ENCODE measurements around the gene PLIN5. TPM values are rescaled to one million over a fixed set of nuclear protein-coding genes. Genes with fewer than 3 reads are reported as not detected.

Gene PLIN5
- total RNA-seq, 1 donor from 2014 or later, result 4.3 TPM

DNA sequence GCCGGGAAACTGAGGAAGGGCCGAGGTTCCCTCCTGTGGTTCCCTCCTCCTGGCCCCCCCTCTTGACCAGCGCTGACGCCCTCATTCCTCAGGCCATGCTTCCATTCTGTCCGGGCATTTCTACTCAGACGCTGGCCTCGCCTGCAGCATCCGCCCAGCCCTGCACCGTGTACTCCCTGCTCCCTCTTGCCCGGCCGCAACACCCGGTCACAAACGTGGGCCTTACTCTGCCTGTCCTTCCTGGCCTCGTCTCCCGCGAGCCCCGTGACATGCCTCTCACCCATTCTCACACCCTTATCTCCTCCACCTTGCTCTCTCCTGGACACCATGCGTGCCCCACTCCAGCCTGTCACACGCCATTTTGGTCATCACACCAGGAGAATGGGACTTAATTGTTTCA, 51.6 kb downstream of the PLIN5 start:
- no peaks in the 10 kb centered on the region for H3K27me3 Mint-ChIP-seq
- H3K4me1 Mint-ChIP-seq (ENCODE audit: unreplicated experiment), result no peaks in the 10 kb centered on the region
- TF ChIP-seq, protein P1, sequence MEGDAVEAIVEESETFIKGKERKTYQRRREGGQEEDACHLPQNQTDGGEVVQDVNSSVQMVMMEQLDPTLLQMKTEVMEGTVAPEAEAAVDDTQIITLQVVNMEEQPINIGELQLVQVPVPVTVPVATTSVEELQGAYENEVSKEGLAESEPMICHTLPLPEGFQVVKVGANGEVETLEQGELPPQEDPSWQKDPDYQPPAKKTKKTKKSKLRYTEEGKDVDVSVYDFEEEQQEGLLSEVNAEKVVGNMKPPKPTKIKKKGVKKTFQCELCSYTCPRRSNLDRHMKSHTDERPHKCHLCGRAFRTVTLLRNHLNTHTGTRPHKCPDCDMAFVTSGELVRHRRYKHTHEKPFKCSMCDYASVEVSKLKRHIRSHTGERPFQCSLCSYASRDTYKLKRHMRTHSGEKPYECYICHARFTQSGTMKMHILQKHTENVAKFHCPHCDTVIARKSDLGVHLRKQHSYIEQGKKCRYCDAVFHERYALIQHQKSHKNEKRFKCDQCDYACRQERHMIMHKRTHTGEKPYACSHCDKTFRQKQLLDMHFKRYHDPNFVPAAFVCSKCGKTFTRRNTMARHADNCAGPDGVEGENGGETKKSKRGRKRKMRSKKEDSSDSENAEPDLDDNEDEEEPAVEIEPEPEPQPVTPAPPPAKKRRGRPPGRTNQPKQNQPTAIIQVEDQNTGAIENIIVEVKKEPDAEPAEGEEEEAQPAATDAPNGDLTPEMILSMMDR (conservative IDR thresholded peaks at IDR 0.05), result no peak
- no peak overlapping the region for H3K4me3 Mint-ChIP-seq
- H3K9me3 Mint-ChIP-seq, result no peaks in the 10 kb centered on the region
- H3K27ac Mint-ChIP-seq, result no peak overlapping the region
- DNase-seq (ENCODE audit: extremely low spot score, unreplicated experiment), result no peak
- peaks cover 14% of the 10 kb centered on the region for H3K36me3 Mint-ChIP-seq

- Mint-ChIP-seq H3K9me3 (no peaks in the 10 kb centered on the region), H3K4me3 (no peak overlapping the region)
- no peak for DNase-seq (ENCODE audit: extremely low spot score, unreplicated experiment)
These were observed 52.2 kb downstream of the PLIN5 start for GRCh38 chr19:4482721-4483364.

DNA sequence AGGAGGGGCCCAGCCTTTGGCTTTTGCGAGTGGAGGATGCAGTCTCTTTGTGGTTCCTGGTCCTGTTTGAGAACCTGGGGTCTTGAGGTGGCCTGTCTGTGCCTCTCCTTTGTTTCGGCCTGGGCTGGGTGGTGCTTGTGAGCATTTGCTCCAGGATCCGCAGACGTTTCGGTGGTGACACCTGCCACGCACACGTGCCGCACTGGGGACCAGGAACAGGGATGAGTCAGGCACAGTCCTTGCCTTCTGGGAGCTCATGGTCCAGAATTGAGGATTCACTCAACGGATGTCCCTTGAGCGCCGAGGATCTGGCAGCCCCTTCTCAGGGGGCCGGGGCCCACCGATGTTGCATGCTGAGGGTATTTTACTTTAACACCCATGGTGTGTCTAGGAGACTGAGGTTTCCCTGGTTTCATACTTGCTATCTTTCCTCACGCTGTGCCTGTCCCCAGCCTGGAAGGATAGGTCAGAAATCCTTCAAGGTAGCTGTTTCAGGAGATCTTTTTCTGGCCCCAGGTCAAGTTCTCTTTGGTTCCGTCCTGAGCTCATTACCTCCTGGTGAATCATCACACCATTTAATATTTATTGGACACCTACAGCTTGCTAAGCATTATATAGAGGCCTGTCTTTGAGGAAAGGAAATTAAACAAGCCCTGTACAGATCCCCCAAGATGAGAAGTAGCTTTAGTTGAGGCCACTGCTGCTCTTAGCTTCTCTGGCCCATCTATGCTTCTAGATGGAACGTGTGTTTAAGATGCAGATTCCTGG, 57.8 kb downstream of the PLIN5 start:
- TF ChIP-seq, protein P1 (conservative IDR thresholded peaks at IDR 0.05), result no peak
- Mint-ChIP-seq H3K4me1 (ENCODE audit: unreplicated experiment) (peaks cover 8% of the 10 kb centered on the region), H3K4me3 (no peak overlapping the region), H3K36me3 (peaks cover 5% of the 10 kb centered on the region), H3K27me3 (no peaks in the 10 kb centered on the region), H3K27ac (no peak overlapping the region), H3K9me3 (no peaks in the 10 kb centered on the region)
- no peak for DNase-seq (ENCODE audit: extremely low spot score, unreplicated experiment)

More at GRCh38 chr19:4482721-4483364, 52.2 kb downstream of the PLIN5 start:
- Mint-ChIP-seq H3K36me3 (peaks cover 14% of the 10 kb centered on the region), H3K27ac (no peak overlapping the region), H3K4me1 (ENCODE audit: unreplicated experiment) (no peaks in the 10 kb centered on the region), H3K27me3 (no peaks in the 10 kb centered on the region)
- TF ChIP-seq, protein P1 (conservative IDR thresholded peaks at IDR 0.05), result no peak

- peak overlapping the region; percentile 61 for H3K27ac Mint-ChIP-seq
- DNase-seq (ENCODE audit: extremely low spot score, unreplicated experiment), result no peak
- H3K9me3 Mint-ChIP-seq, result no peaks in the 10 kb centered on the region
- peaks cover 5% of the 10 kb centered on the region for H3K36me3 Mint-ChIP-seq
- TF ChIP-seq, protein P1 (conservative IDR thresholded peaks at IDR 0.05), result no peak
- peak overlapping the region; percentile 92 for H3K4me3 Mint-ChIP-seq
- H3K4me1 Mint-ChIP-seq (ENCODE audit: unreplicated experiment), result peaks cover 8% of the 10 kb centered on the region
- no peaks in the 10 kb centered on the region for H3K27me3 Mint-ChIP-seq
These were observed 60.5 kb downstream of the PLIN5 start for GRCh38 chr19:4474514-4475022.

GRCh38 chr19:4473763-4474513, 61.1 kb downstream of the PLIN5 start:
- H3K27ac Mint-ChIP-seq, result peak overlapping the region; percentile 61
- H3K27me3 Mint-ChIP-seq, result no peaks in the 10 kb centered on the region
- no peak for DNase-seq (ENCODE audit: extremely low spot score, unreplicated experiment)
- peak overlapping the region; percentile 92 for H3K4me3 Mint-ChIP-seq
- peaks cover 5% of the 10 kb centered on the region for H3K36me3 Mint-ChIP-seq
- peaks cover 8% of the 10 kb centered on the region for H3K4me1 Mint-ChIP-seq (ENCODE audit: unreplicated experiment)
- H3K9me3 Mint-ChIP-seq, result no peaks in the 10 kb centered on the region
- TF ChIP-seq, protein P1 (conservative IDR thresholded peaks at IDR 0.05), result no peak

Data from type B pancreatic cell (in vitro differentiated cells).